Tibial nerve (tissue), 4 donors: Measurements from ENCODE around the gene B3GNT9. TPM values are rescaled to one million over a fixed set of nuclear protein-coding genes. Genes with fewer than 3 reads are reported as not detected.
A peak's percentile ranks its signal among the peaks of the same experiment; 100 is the strongest.

Experiments used
- DNase-seq, 2 donors: peaks; one replicate each; pipeline ENCODE4 v3.0.0-alpha.2; 2019; ENCODE audit warnings: low spot score in 2 of 2
- H3K27ac ChIP-seq, 4 donors: fragments of 200-600 bp; sonication (generic) in 3 of 4; one replicate each; pipeline ENCODE4 v1.5.1; 2017 to 2019; ENCODE audit warnings: mild to moderate bottlenecking in 1 of 4
- H3K27me3 ChIP-seq, 2 donors: fragments of 200-600 bp; sonication (generic) in 1 of 2; one replicate each; pipeline versions ENCODE4 v1.5.1 to v1.6.0; 2017 to 2019
- H3K36me3 ChIP-seq, 3 donors: fragments of 200-600 bp; sonication (generic); one replicate each; pipeline ENCODE4 v1.5.1; 2018 to 2019
- H3K4me1 ChIP-seq, 4 donors: fragments of 200-600 bp; sonication (generic) in 3 of 4; one replicate each; pipeline ENCODE4 v1.5.1; 2017 to 2019
- H3K4me3 ChIP-seq, 4 donors: fragments of 200-600 bp; sonication (generic) in 3 of 4; one replicate each; pipeline ENCODE4 v1.5.1; 2017 to 2019; ENCODE audit warnings: mild to moderate bottlenecking in 1 of 4, moderate library complexity in 1 of 4
- H3K9me3 ChIP-seq, 4 donors: fragments of 200-600 bp; sonication (generic) in 3 of 4; one replicate each; pipeline ENCODE4 v1.5.1; 2017 to 2019
- EP300 ChIP-seq, 2 donors: sonication (generic); formaldehyde crosslinking; IDR thresholded peaks; one replicate each; pipeline ENCODE4 v1.6.1; 2017; ENCODE audit warnings: antibody characterized with exemption in 2 of 2, mild to moderate bottlenecking in 1 of 2
- POLR2A ChIP-seq, 2 donors: fragments of 450-650 bp; IDR thresholded peaks; one replicate each; pipeline ENCODE4 v1.6.1; 2017; ENCODE audit warnings: antibody characterized with exemption in 2 of 2, mild to moderate bottlenecking in 2 of 2, moderate library complexity in 2 of 2
- WGBS, 2 donors: methylation state at CpG; one replicate each; pipeline ENCODE4 v1.1.5; 2018; 5-methylcytosine and 5-hydroxymethylcytosine counted together
- total RNA-seq, 4 donors: library from RNA; depleted of rRNA; stranded (reverse); fragments of >200 nt; gene quantifications; one replicate each; pipeline ENCODE4 v1.1.0, GENCODE V29; 2016
- TF ChIP-seq, protein P1 (sequence below), 5 experiments: fragments of 200-600 bp in 3 of 5; fragments of 450-650 bp in 2 of 5; sonication (generic) in 3 of 5; IDR thresholded peaks; one replicate each; pipeline ENCODE4 v1.5.1; 2016 to 2019; ENCODE audit warnings: antibody characterized with exemption in 5 of 5, mild to moderate bottlenecking in 3 of 5, moderate library complexity in 2 of 5

The B3GNT9 gene
- total RNA-seq, 4 donors from 2014 or later = 9.3 to 23.1 (median 18.4) TPM

DNA sequence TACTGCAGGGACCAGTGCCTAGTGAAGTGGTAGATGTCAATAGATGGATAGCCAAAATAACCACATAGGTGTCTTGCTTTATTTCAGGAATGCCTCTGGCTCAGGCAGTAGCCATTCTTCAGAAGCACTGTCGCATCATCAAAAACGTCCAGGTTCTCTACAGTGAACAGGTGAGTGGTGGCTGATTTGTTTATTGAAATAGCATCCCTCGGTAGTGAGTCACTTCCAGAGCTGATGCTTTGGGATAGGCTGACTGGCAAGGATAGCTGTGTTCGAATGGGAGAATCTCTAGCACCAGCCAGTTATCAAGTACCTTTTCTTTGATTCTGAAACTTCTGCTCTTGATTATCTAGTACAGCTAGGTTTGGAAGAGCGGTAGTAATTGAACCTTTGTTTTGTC is 30.8 kb downstream of the B3GNT9 start:
- no peak overlapping the region for H3K4me3 ChIP-seq
- H3K27me3 ChIP-seq = no peaks in the 10 kb centered on the region
- WGBS, 2 donors = 83 to 89% methylated on average over 5 of the region's 5 CpGs
- no peak overlapping the region for H3K27ac ChIP-seq
- H3K9me3 ChIP-seq = no peaks in the 10 kb centered on the region
- H3K36me3 ChIP-seq = peaks cover 0 to 51% (median 9%) of the 10 kb centered on the region in 3 donors
- TF ChIP-seq, protein P1, sequence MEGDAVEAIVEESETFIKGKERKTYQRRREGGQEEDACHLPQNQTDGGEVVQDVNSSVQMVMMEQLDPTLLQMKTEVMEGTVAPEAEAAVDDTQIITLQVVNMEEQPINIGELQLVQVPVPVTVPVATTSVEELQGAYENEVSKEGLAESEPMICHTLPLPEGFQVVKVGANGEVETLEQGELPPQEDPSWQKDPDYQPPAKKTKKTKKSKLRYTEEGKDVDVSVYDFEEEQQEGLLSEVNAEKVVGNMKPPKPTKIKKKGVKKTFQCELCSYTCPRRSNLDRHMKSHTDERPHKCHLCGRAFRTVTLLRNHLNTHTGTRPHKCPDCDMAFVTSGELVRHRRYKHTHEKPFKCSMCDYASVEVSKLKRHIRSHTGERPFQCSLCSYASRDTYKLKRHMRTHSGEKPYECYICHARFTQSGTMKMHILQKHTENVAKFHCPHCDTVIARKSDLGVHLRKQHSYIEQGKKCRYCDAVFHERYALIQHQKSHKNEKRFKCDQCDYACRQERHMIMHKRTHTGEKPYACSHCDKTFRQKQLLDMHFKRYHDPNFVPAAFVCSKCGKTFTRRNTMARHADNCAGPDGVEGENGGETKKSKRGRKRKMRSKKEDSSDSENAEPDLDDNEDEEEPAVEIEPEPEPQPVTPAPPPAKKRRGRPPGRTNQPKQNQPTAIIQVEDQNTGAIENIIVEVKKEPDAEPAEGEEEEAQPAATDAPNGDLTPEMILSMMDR (IDR thresholded peaks at IDR 0.05) = no peak
- TF ChIP-seq POLR2A (IDR thresholded peaks at IDR 0.05) (no peak), EP300 (IDR thresholded peaks at IDR 0.05) (no peak)
- peaks cover 0 to 20% (median 3%) of the 10 kb centered on the region in 4 donors for H3K4me1 ChIP-seq
- DNase-seq = no peak

- Histone ChIP-seq H3K4me1 (peaks cover 0 to 36% (median 3%) of the 10 kb centered on the region in 4 donors), H3K9me3 (no peaks in the 10 kb centered on the region), H3K36me3 (peaks cover 0 to 39% (median 9%) of the 10 kb centered on the region in 3 donors), H3K27me3 (no peaks in the 10 kb centered on the region), H3K27ac (no peak overlapping the region), H3K4me3 (no peak overlapping the region)
- no peak for DNase-seq
- TF ChIP-seq, protein P1 (IDR thresholded peaks at IDR 0.05) = no peak
- TF ChIP-seq EP300 (IDR thresholded peaks at IDR 0.05) (no peak), POLR2A (IDR thresholded peaks at IDR 0.05) (no peak)
- WGBS, 2 donors = 96% methylated on average over 9 of the region's 9 CpGs
These were observed 33.1 kb downstream of the B3GNT9 start for GRCh38 chr16:67117716-67118115.

- Histone ChIP-seq H3K9me3 (no peaks in the 10 kb centered on the region), H3K4me3 (no peak overlapping the region), H3K4me1 (peaks cover 0 to 46% (median 5%) of the 10 kb centered on the region in 4 donors), H3K27ac (peak overlapping the region in 2 of 4 donors; percentile 38 to 59), H3K27me3 (no peaks in the 10 kb centered on the region), H3K36me3 (peaks cover 0 to 30% (median 4%) of the 10 kb centered on the region in 3 donors)
- no peak for DNase-seq
- 75 to 80% methylated on average over 13 of the region's 13 CpGs for WGBS, 2 donors
- TF ChIP-seq, protein P1 (IDR thresholded peaks at IDR 0.05) = no peak
- no peak for TF ChIP-seq POLR2A (IDR thresholded peaks at IDR 0.05)
- TF ChIP-seq EP300 (IDR thresholded peaks at IDR 0.05) = no peak
These were observed 34.1 kb downstream of the B3GNT9 start for GRCh38 chr16:67116388-67117311.

GRCh38 chr16:67115639-67116038 is 35.2 kb downstream of the B3GNT9 start:
- Histone ChIP-seq H3K36me3 (peaks cover 0 to 20% (median 0%) of the 10 kb centered on the region in 3 donors), H3K27me3 (no peaks in the 10 kb centered on the region), H3K4me3 (no peak overlapping the region), H3K9me3 (no peaks in the 10 kb centered on the region), H3K4me1 (peaks cover 0 to 56% (median 14%) of the 10 kb centered on the region in 4 donors), H3K27ac (no peak overlapping the region)
- WGBS, 2 donors = 76 to 77% methylated on average over 7 of the region's 7 CpGs
- DNase-seq = no peak
- TF ChIP-seq POLR2A (IDR thresholded peaks at IDR 0.05) (no peak), EP300 (IDR thresholded peaks at IDR 0.05) (no peak)
- TF ChIP-seq, protein P1 (IDR thresholded peaks at IDR 0.05) = no peak

GRCh38 chr16:67114793-67115192 is 36.0 kb downstream of the B3GNT9 start:
- no peak overlapping the region for H3K27ac ChIP-seq
- 77 to 80% methylated on average over 2 of the region's 2 CpGs for WGBS, 2 donors
- no peaks in the 10 kb centered on the region for H3K9me3 ChIP-seq
- DNase-seq = no peak
- H3K4me3 ChIP-seq = no peak overlapping the region
- no peaks in the 10 kb centered on the region for H3K27me3 ChIP-seq
- H3K36me3 ChIP-seq = peaks cover 0 to 14% (median 0%) of the 10 kb centered on the region in 3 donors
- peaks cover 0 to 61% (median 17%) of the 10 kb centered on the region in 4 donors for H3K4me1 ChIP-seq
- TF ChIP-seq POLR2A (IDR thresholded peaks at IDR 0.05) (no peak), EP300 (IDR thresholded peaks at IDR 0.05) (no peak)
- TF ChIP-seq, protein P1 (IDR thresholded peaks at IDR 0.05) = no peak
